Panc1 (cell line): ENCODE results near the gene GNG7. TPM values are rescaled to one million over a fixed set of nuclear protein-coding genes. Genes with fewer than 3 reads are reported as not detected.

ENCODE experiments used
- ATAC-seq: fragments of 200-7000 bp; cut with Tn5 transposase; 2 replicates; pipeline ENCODE4 v1.9.1; 2020; ENCODE audit warnings: mild to moderate bottlenecking, moderate library complexity
- BruUV-seq: library from RNA; stranded (reverse); fragments of 400-500 nt; replicated peaks from 2 replicates; lab custom pipeline; 2021; lab: Mats Ljungman, UMichigan
- CTCF ChIA-PET: fragments of 300-600 bp; sonication (Branson Sonifier 250); formaldehyde crosslinking; loops from one replicate; lab custom pipeline; 2022; ENCODE audit warnings: antibody characterized with exemption; lab: Charles Lee
- POLR2A ChIA-PET: fragments of 300-600 bp; sonication (Branson Sonifier 250); formaldehyde crosslinking; loops from one replicate; lab custom pipeline; 2022; ENCODE audit warnings: antibody characterized with exemption; lab: Charles Lee
- DNase-seq: peaks from one replicate; pipeline ENCODE4 v3.0.0-alpha.2; 2010; ENCODE audit warnings: low read depth, low spot score
- H3K27ac ChIP-seq: 2 replicates; pipeline ENCODE4 v1.5.1; 2011; ENCODE audit warnings: mild to moderate bottlenecking, low read length, inconsistent platforms
- H3K27me3 ChIP-seq: fragments of 200-500 bp; sonication (Bioruptor generic); 2 replicates; pipeline ENCODE4 v1.6.0; 2014; ENCODE audit warnings: low read length, inconsistent platforms; ENCODE audit not compliant: control insufficient read depth, insufficient read depth
- H3K36me3 ChIP-seq: fragments of 200-500 bp; sonication (Bioruptor generic); 2 replicates; pipeline ENCODE4 v1.5.1; 2014; ENCODE audit warnings: inconsistent platforms, mild to moderate bottlenecking, low read length, moderate library complexity; ENCODE audit not compliant: control insufficient read depth, insufficient read depth
- H3K4me1 ChIP-seq: 2 replicates; pipeline ENCODE4 v1.5.1; 2011; ENCODE audit warnings: inconsistent platforms, mild to moderate bottlenecking, low read length, moderate library complexity; ENCODE audit not compliant: control insufficient read depth, insufficient read depth
- H3K4me3 ChIP-seq, 2 experiments: 2 replicates each; pipeline ENCODE4 v1.5.1; 2011 to 2012; ENCODE audit warnings: low read depth in 2 of 2, low read length in 2 of 2, mild to moderate bottlenecking in 2 of 2, inconsistent platforms in 1 of 2, moderate library complexity in 1 of 2
- H3K9me3 ChIP-seq: fragments of 200-500 bp; sonication (Bioruptor generic); 2 replicates; pipeline ENCODE4 v1.5.1; 2014; ENCODE audit warnings: low read depth, mild to moderate bottlenecking, inconsistent platforms, low read length, moderate library complexity; ENCODE audit not compliant: control insufficient read depth, insufficient read depth
- CTCF ChIP-seq: fragments of 450-650 bp; IDR thresholded peaks from 2 replicates; pipeline ENCODE4 v1.5.1; 2017; ENCODE audit warnings: mild to moderate bottlenecking
- POLR2AphosphoS5 ChIP-seq: IDR thresholded peaks from 2 replicates; pipeline ENCODE4 v1.6.1; 2012; ENCODE audit warnings: mild to moderate bottlenecking, low read depth, low read length, moderate library complexity
- REST ChIP-seq, 2 experiments: IDR thresholded peaks; 2 replicates each; pipeline ENCODE4 v1.6.1; 2011 to 2012; ENCODE audit warnings: low read depth in 2 of 2, control low read depth in 1 of 2, low read length in 1 of 2, mild to moderate bottlenecking in 1 of 2, moderate library complexity in 1 of 2; ENCODE audit not compliant: insufficient read depth in 1 of 2
- SIN3A ChIP-seq: IDR thresholded peaks from 2 replicates; pipeline ENCODE4 v1.6.1; 2012; ENCODE audit warnings: low read depth, mild to moderate bottlenecking, low read length, moderate library complexity, borderline replicate concordance; ENCODE audit not compliant: insufficient read depth
- TCF7L2 ChIP-seq: IDR thresholded peaks from 2 replicates; pipeline ENCODE4 v1.6.1; 2011; ENCODE audit warnings: mild to moderate bottlenecking, low read depth, low read length, inconsistent platforms
- in situ Hi-C: cut with HindIII; loops from 2 replicates; pipeline ENCODE4 v1.10.0; 2016; ENCODE audit warnings: low sequenced_read_pairs, low pct_unique_long_range_greater_than_20kb
- intact Hi-C: fragments of 100-400 bp; cut with micrococcal nuclease; formaldehyde crosslinking; loops from one replicate; pipeline ENCODE4 v1.10.0; 2022; ENCODE audit not compliant: unreplicated experiment
- total RNA-seq: library from RNA; stranded (reverse); gene quantifications from one replicate; pipeline ENCODE4 v1.2.1, GENCODE V29; 2021; ENCODE audit not compliant: unreplicated experiment

Gene GNG7
- total RNA-seq, 1 experiment from 2014 or later = 0.74 TPM

GRCh38 chr19:2733930-2734588, 31.6 kb upstream of the GNG7 start:
- TF ChIP-seq POLR2AphosphoS5 (no peak), CTCF (no peak), TCF7L2 (no peak), REST (IDR thresholded peaks at IDR 0.05; ENCODE audit: insufficient read depth in 1 of 2, low read depth in 2 of 2, low read length in 1 of 2) (no peak), SIN3A (no peak)
- intact Hi-C loops = no loop called here
- no peaks in the 10 kb centered on the region for H3K9me3 ChIP-seq
- H3K4me1 ChIP-seq = peaks cover 2% of the 10 kb centered on the region; the same call in 1 of the 2 replicates
- no peak for DNase-seq
- H3K36me3 ChIP-seq = no peaks in the 10 kb centered on the region; the same call in 1 of the 2 replicates
- POLR2A ChIA-PET = no interaction called here
- no peak overlapping the region for H3K27ac ChIP-seq
- no TSS peak for BruUV-seq
- CTCF ChIA-PET = no interaction called here
- H3K4me3 ChIP-seq = no peak overlapping the region
- ATAC-seq = no peak
- in situ Hi-C loops = no loop called here
- no peaks in the 10 kb centered on the region for H3K27me3 ChIP-seq

GRCh38 chr19:2732883-2733282, 30.4 kb upstream of the GNG7 start:
- DNase-seq = no peak
- no TSS peak for BruUV-seq
- H3K4me1 ChIP-seq = no peaks in the 10 kb centered on the region
- no peaks in the 10 kb centered on the region; the same call in 1 of the 2 replicates for H3K36me3 ChIP-seq
- no peak overlapping the region for H3K27ac ChIP-seq
- ChIA-PET CTCF (no interaction called here), POLR2A (no interaction called here)
- ATAC-seq = no peak
- in situ Hi-C loops = no loop called here
- TF ChIP-seq CTCF = no peak
- TF ChIP-seq TCF7L2 = no peak
- TF ChIP-seq SIN3A = no peak
- TF ChIP-seq REST (IDR thresholded peaks at IDR 0.05; ENCODE audit: insufficient read depth in 1 of 2, low read depth in 2 of 2, low read length in 1 of 2) = no peak
- intact Hi-C loops = no loop called here
- H3K4me3 ChIP-seq = no peak overlapping the region
- H3K9me3 ChIP-seq = no peaks in the 10 kb centered on the region
- no peaks in the 10 kb centered on the region for H3K27me3 ChIP-seq
